Activated effector memory CD4-positive, alpha-beta T cell treated with anti-CD3 and anti-CD28 coated beads, Interleukin-2, amount 50 U/mL, for 16 hours (primary cell): Measurements from ENCODE around the gene PROM1.

ENCODE experiments used
- DNase-seq: peaks from one replicate; pipeline ENCODE4 v3.0.0-alpha.2; 2020

PROM1 gene

GRCh38 chr4:16056681-16057385 lies 27.0 kb downstream of the PROM1 start:
- no peak for DNase-seq

GRCh38 chr4:16055873-16056272 lies 27.9 kb downstream of the PROM1 start:
- DNase-seq = no peak

- DNase-seq = no peak
Measured at GRCh38 chr4:16055471-16055870, 28.4 kb downstream of the PROM1 start.

GRCh38 chr4:16052939-16053338 lies 30.9 kb downstream of the PROM1 start:
- DNase-seq = no peak

- DNase-seq = no peak
Measured at GRCh38 chr4:16051980-16052379, 31.8 kb downstream of the PROM1 start.

- no peak for DNase-seq
Measured at GRCh38 chr4:16051132-16051531, 32.7 kb downstream of the PROM1 start.

- no peak for DNase-seq
Measured at GRCh38 chr4:16050669-16051068, 33.2 kb downstream of the PROM1 start.

- DNase-seq = no peak
Measured at GRCh38 chr4:16048619-16049419, 35.0 kb downstream of the PROM1 start.

GRCh38 chr4:16045687-16046086 lies 38.1 kb downstream of the PROM1 start:
- DNase-seq = no peak

- DNase-seq = no peak
Measured at GRCh38 chr4:16043642-16044498, 40.0 kb downstream of the PROM1 start.

GRCh38 chr4:16039139-16039538 lies 44.7 kb downstream of the PROM1 start:
- DNase-seq = no peak

GRCh38 chr4:16037901-16038300 lies 45.9 kb downstream of the PROM1 start:
- no peak for DNase-seq

- DNase-seq = no peak
Measured at GRCh38 chr4:16035843-16036242, 48.0 kb downstream of the PROM1 start.

GRCh38 chr4:16034010-16034748 lies 49.6 kb downstream of the PROM1 start:
- no peak for DNase-seq

GRCh38 chr4:16032396-16032770 lies 51.4 kb downstream of the PROM1 start:
- no peak for DNase-seq

GRCh38 chr4:16031546-16032395 lies 52.1 kb downstream of the PROM1 start:
- DNase-seq = no peak

- no peak for DNase-seq
Measured at GRCh38 chr4:16029886-16030285, 53.9 kb downstream of the PROM1 start.

GRCh38 chr4:16029262-16029661 lies 54.6 kb downstream of the PROM1 start:
- no peak for DNase-seq

GRCh38 chr4:16027626-16028025 lies 56.2 kb downstream of the PROM1 start:
- DNase-seq = no peak

- no peak for DNase-seq
Measured at GRCh38 chr4:16027114-16027513, 56.7 kb downstream of the PROM1 start.

GRCh38 chr4:16026160-16026761 lies 57.6 kb downstream of the PROM1 start:
- no peak for DNase-seq
